Calu3 (cell line): ENCODE data around the gene PDIA4. TPM values are rescaled to one million over a fixed set of nuclear protein-coding genes. Genes with fewer than 3 reads are reported as not detected.
A peak's percentile ranks its signal among the peaks of the same experiment; 100 is the strongest.

Source experiments
- BruUV-seq: library from RNA; stranded (reverse); fragments of 400-500 nt; replicated peaks from 2 replicates; lab custom pipeline; 2021; lab: Mats Ljungman, UMichigan
- CTCF ChIA-PET: fragments of 300-600 bp; sonication (Branson Sonifier 250); formaldehyde crosslinking; loops from one replicate; lab custom pipeline; 2022; ENCODE audit warnings: antibody characterized with exemption; lab: Charles Lee
- DNase-seq: peaks from one replicate; pipeline ENCODE4 v3.0.0; 2022
- H3K27ac Mint-ChIP-seq: one replicate; pipeline ENCODE4 v1.8.0; 2022; ENCODE audit warnings: mixed read lengths; ENCODE audit not compliant: unreplicated experiment
- H3K27me3 Mint-ChIP-seq: one replicate; pipeline ENCODE4 v1.8.0; 2022; ENCODE audit warnings: mixed read lengths; ENCODE audit not compliant: unreplicated experiment
- H3K36me3 Mint-ChIP-seq: one replicate; pipeline ENCODE4 v1.8.0; 2022; ENCODE audit warnings: mild to moderate bottlenecking, moderate library complexity, mixed read lengths; ENCODE audit not compliant: insufficient read depth, unreplicated experiment
- H3K4me1 Mint-ChIP-seq: one replicate; pipeline ENCODE4 v1.8.0; 2022; ENCODE audit warnings: mild to moderate bottlenecking, low read depth, mixed read lengths; ENCODE audit not compliant: unreplicated experiment
- H3K4me3 Mint-ChIP-seq: one replicate; pipeline ENCODE4 v1.8.0; 2022; ENCODE audit warnings: mild to moderate bottlenecking, low read depth, moderate library complexity, mixed read lengths; ENCODE audit not compliant: unreplicated experiment
- H3K9me3 Mint-ChIP-seq: one replicate; pipeline ENCODE4 v1.8.0; 2022; ENCODE audit warnings: low read depth, mixed read lengths; ENCODE audit not compliant: unreplicated experiment
- intact Hi-C: fragments of 100-400 bp; cut with micrococcal nuclease; formaldehyde crosslinking; loops from one replicate; pipeline ENCODE4 v1.10.0; 2022; ENCODE audit not compliant: unreplicated experiment
- total RNA-seq: library from RNA; stranded (reverse); gene quantifications from 2 replicates; pipeline ENCODE4 v1.2.3, GENCODE V29; 2022
- TF ChIP-seq, protein P1 (sequence below): fragments of 200-600 bp; IDR thresholded peaks from one replicate; pipeline ENCODE4 v1.8.0; 2022; ENCODE audit warnings: antibody characterized with exemption; ENCODE audit not compliant: unreplicated experiment

The PDIA4 gene
- total RNA-seq, 1 experiment from 2014 or later = 351 TPM

GRCh38 chr7:148962823-148963582, 65.3 kb downstream of the PDIA4 start:
- H3K4me1 Mint-ChIP-seq = peaks cover 23% of the 10 kb centered on the region
- intact Hi-C loops = loop anchor here (1.0 to 10.0 kb wide), 7 partner anchors 82 to 698 kb away; no protein-coding TSS in a partner anchor
- H3K36me3 Mint-ChIP-seq = peaks cover 38% of the 10 kb centered on the region
- peak overlapping the region; percentile 84 for H3K27ac Mint-ChIP-seq
- CTCF ChIA-PET = interaction anchor here (0.7 to 1.3 kb wide), 5 partner anchors 20 to 698 kb away, joined by 3 to 7 read pairs (median 3); no protein-coding TSS in a partner anchor
- peak; percentile 48 for DNase-seq
- TF ChIP-seq, protein P1, sequence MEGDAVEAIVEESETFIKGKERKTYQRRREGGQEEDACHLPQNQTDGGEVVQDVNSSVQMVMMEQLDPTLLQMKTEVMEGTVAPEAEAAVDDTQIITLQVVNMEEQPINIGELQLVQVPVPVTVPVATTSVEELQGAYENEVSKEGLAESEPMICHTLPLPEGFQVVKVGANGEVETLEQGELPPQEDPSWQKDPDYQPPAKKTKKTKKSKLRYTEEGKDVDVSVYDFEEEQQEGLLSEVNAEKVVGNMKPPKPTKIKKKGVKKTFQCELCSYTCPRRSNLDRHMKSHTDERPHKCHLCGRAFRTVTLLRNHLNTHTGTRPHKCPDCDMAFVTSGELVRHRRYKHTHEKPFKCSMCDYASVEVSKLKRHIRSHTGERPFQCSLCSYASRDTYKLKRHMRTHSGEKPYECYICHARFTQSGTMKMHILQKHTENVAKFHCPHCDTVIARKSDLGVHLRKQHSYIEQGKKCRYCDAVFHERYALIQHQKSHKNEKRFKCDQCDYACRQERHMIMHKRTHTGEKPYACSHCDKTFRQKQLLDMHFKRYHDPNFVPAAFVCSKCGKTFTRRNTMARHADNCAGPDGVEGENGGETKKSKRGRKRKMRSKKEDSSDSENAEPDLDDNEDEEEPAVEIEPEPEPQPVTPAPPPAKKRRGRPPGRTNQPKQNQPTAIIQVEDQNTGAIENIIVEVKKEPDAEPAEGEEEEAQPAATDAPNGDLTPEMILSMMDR = peak; percentile 55
- no TSS peak for BruUV-seq
- H3K27me3 Mint-ChIP-seq = peaks cover 9% of the 10 kb centered on the region
- no peaks in the 10 kb centered on the region for H3K9me3 Mint-ChIP-seq
- H3K4me3 Mint-ChIP-seq = peak overlapping the region; percentile 79

- DNase-seq = no peak
- Mint-ChIP-seq H3K27ac (peak overlapping the region; percentile 84), H3K4me1 (peaks cover 23% of the 10 kb centered on the region), H3K4me3 (peak overlapping the region; percentile 79), H3K27me3 (peaks cover 9% of the 10 kb centered on the region), H3K36me3 (peaks cover 38% of the 10 kb centered on the region), H3K9me3 (no peaks in the 10 kb centered on the region)
- TF ChIP-seq, protein P1 = no peak
- CTCF ChIA-PET = interaction anchor here (1.0 to 1.3 kb wide), 4 partner anchors 21 to 697 kb away, joined by 3 to 7 read pairs (median 4); no protein-coding TSS in a partner anchor
- no TSS peak for BruUV-seq
- intact Hi-C loops = loop anchor here (1.0 to 10.0 kb wide), 6 partner anchors 82 to 698 kb away; no protein-coding TSS in a partner anchor
Observed at GRCh38 chr7:148962440-148962822, 65.9 kb downstream of the PDIA4 start.

DNA sequence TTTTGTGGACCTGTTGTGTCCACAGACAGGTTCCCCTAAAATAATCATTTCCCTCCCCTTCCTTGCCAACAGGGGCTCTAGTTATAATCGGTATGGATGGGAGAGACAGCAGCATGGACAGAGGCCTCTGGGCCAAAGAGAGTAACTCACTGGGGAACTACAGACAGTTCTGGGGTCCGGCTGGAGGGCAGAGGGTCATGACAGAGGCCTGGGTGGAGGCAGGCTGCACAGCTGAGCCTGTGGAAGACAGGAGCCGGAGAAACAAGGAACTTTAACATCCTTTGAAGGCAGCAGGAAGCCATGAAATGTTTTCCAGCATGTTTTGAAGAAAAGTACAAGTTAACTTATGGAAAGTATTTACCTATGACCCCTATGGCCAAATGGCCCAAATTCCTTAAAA, 68.6 kb downstream of the PDIA4 start:
- no TSS peak for BruUV-seq
- intact Hi-C loops = loop anchor here (5.0 to 10.0 kb wide), 3 partner anchors 102 to 245 kb away; no protein-coding TSS in a partner anchor
- no peak overlapping the region for H3K27ac Mint-ChIP-seq

GRCh38 chr7:148958061-148958460, 70.2 kb downstream of the PDIA4 start:
- CTCF ChIA-PET = no interaction called here
- no peaks in the 10 kb centered on the region for H3K9me3 Mint-ChIP-seq
- H3K4me1 Mint-ChIP-seq = peaks cover 11% of the 10 kb centered on the region
- BruUV-seq = no TSS peak
- TF ChIP-seq, protein P1 = no peak
- intact Hi-C loops = no loop called here
- no peak overlapping the region for H3K4me3 Mint-ChIP-seq
- peaks cover 9% of the 10 kb centered on the region for H3K36me3 Mint-ChIP-seq
- peaks cover 9% of the 10 kb centered on the region for H3K27me3 Mint-ChIP-seq
- no peak for DNase-seq
- H3K27ac Mint-ChIP-seq = no peak overlapping the region

More for the DNA sequence above, 68.6 kb downstream of the PDIA4 start:
- H3K4me1 Mint-ChIP-seq = peaks cover 23% of the 10 kb centered on the region
- peaks cover 9% of the 10 kb centered on the region for H3K27me3 Mint-ChIP-seq
- H3K9me3 Mint-ChIP-seq = no peaks in the 10 kb centered on the region
- H3K4me3 Mint-ChIP-seq = no peak overlapping the region
- CTCF ChIA-PET = no interaction called here
- no peak for DNase-seq
- TF ChIP-seq, protein P1 = no peak
- H3K36me3 Mint-ChIP-seq = peaks cover 26% of the 10 kb centered on the region
